HFFc6 (cell line): ENCODE data around the gene ZNF500. TPM values are rescaled to one million over a fixed set of nuclear protein-coding genes. Genes with fewer than 3 reads are reported as not detected.

Source experiments
- DNase-seq: peaks from one replicate; pipeline ENCODE4 v3.0.0-alpha.2; 2018
- H3K27ac Mint-ChIP-seq: 2 replicates; pipeline ENCODE4 v1.8.0; 2020; ENCODE audit warnings: mild to moderate bottlenecking, mixed read lengths
- H3K27me3 Mint-ChIP-seq: 2 replicates; pipeline ENCODE4 v1.8.0; 2021; ENCODE audit warnings: mild to moderate bottlenecking, moderate library complexity, mixed read lengths; ENCODE audit not compliant: insufficient read depth
- H3K36me3 Mint-ChIP-seq: 2 replicates; pipeline ENCODE4 v1.8.0; 2021; ENCODE audit warnings: low read depth, mixed read lengths
- H3K4me1 Mint-ChIP-seq: 2 replicates; pipeline ENCODE4 v1.8.0; 2020; ENCODE audit warnings: low read depth, mixed read lengths
- H3K4me3 Mint-ChIP-seq: 2 replicates; pipeline ENCODE4 v1.8.0; 2020; ENCODE audit warnings: mild to moderate bottlenecking, moderate library complexity, mixed read lengths
- H3K9me3 Mint-ChIP-seq: 2 replicates; pipeline ENCODE4 v1.8.0; 2020; ENCODE audit warnings: mild to moderate bottlenecking, mixed read lengths
- CTCF ChIP-seq: fragments of 200-600 bp; sonication (generic); IDR thresholded peaks from 2 replicates; pipeline ENCODE4 v1.5.0; 2021; ENCODE audit warnings: antibody characterized with exemption, mild to moderate bottlenecking
- total RNA-seq, 6 experiments: library from RNA; stranded (reverse); fragmentation: NEBNext Ultra II Directional; extraction: Animal tissue kit (Norgen Biotek cat#: 25700); gene quantifications; 2 replicates in 1 of 6; 3 replicates in 5 of 6; pipeline ENCODE4 v1.2.3, GENCODE V29; 2021

Gene ZNF500
- total RNA-seq, 6 experiments from 2014 or later: 8.9 to 13.4 (median 10.4) TPM

- no peak for TF ChIP-seq CTCF
- no peak for DNase-seq
- H3K27me3 Mint-ChIP-seq: no peaks in the 10 kb centered on the region; the same call in 1 of the 2 replicates
- no peak overlapping the region for H3K4me3 Mint-ChIP-seq
- no peaks in the 10 kb centered on the region for H3K4me1 Mint-ChIP-seq
- H3K27ac Mint-ChIP-seq: no peak overlapping the region
- no peaks in the 10 kb centered on the region for H3K9me3 Mint-ChIP-seq
- H3K36me3 Mint-ChIP-seq: peaks cover 8% of the 10 kb centered on the region
Measured at GRCh38 chr16:4700997-4701743, 65.8 kb downstream of the ZNF500 start.

- Mint-ChIP-seq H3K27ac (no peak overlapping the region), H3K27me3 (0 out of 2 replicates have a peak, but pooled peaks cover under 1% of the 10 kb centered on the region), H3K4me1 (peaks cover 1% of the 10 kb centered on the region), H3K4me3 (no peak overlapping the region), H3K9me3 (no peaks in the 10 kb centered on the region), H3K36me3 (peaks cover 8% of the 10 kb centered on the region)
- no peak for TF ChIP-seq CTCF
- no peak for DNase-seq
Measured at GRCh38 chr16:4700380-4700996, 66.5 kb downstream of the ZNF500 start.

- peaks cover 8% of the 10 kb centered on the region for H3K36me3 Mint-ChIP-seq
- H3K4me3 Mint-ChIP-seq: no peak overlapping the region
- peaks cover 9% of the 10 kb centered on the region for H3K4me1 Mint-ChIP-seq
- TF ChIP-seq CTCF: no peak
- no peak overlapping the region for H3K27ac Mint-ChIP-seq
- no peaks in the 10 kb centered on the region for H3K9me3 Mint-ChIP-seq
- peaks cover 5% of the 10 kb centered on the region; the same call in 1 of the 2 replicates for H3K27me3 Mint-ChIP-seq
- DNase-seq: no peak
Measured at GRCh38 chr16:4699046-4699556, 67.9 kb downstream of the ZNF500 start.

- no peak overlapping the region for H3K4me3 Mint-ChIP-seq
- H3K9me3 Mint-ChIP-seq: no peaks in the 10 kb centered on the region
- H3K36me3 Mint-ChIP-seq: peaks cover 8% of the 10 kb centered on the region
- TF ChIP-seq CTCF: no peak
- DNase-seq: no peak
- H3K27ac Mint-ChIP-seq: no peak overlapping the region
- H3K27me3 Mint-ChIP-seq: peaks cover 5% of the 10 kb centered on the region; the same call in 1 of the 2 replicates
- H3K4me1 Mint-ChIP-seq: peaks cover 9% of the 10 kb centered on the region
Measured at GRCh38 chr16:4698321-4699045, 68.5 kb downstream of the ZNF500 start.

Other genes starting within 250 kb of the ZNF500 start
- gene CDIP1, start 228.4 kb downstream of the ZNF500 start, total RNA-seq: 1 to 10 TPM; 5.0 to 8.3 (median 6.4) TPM
- not detected for gene C16orf96, start 210.8 kb downstream of the ZNF500 start, total RNA-seq
- gene UBALD1, start 152.3 kb downstream of the ZNF500 start, total RNA-seq: 10 to 100 TPM; 23.5 to 33.2 (median 27.9) TPM
- gene MGRN1, start 142.3 kb downstream of the ZNF500 start, total RNA-seq: 10 to 100 TPM; 65.8 to 81.6 (median 69.1) TPM
- gene NUDT16L1, start 73.6 kb downstream of the ZNF500 start, total RNA-seq: 10 to 100 TPM; 33.2 to 41.8 (median 34.3) TPM
- gene ANKS3, start 32.9 kb downstream of the ZNF500 start, total RNA-seq: 10 to 100 TPM; 16.7 to 23.1 (median 19.7) TPM
- gene DNAAF8, start 32.6 kb downstream of the ZNF500 start, total RNA-seq: 1 to 10 TPM; 1.1 to 2.8 (median 1.6) TPM
- not detected for gene SEPTIN12, start 21.2 kb upstream of the ZNF500 start, total RNA-seq
- gene SMIM22, start 28.2 kb upstream of the ZNF500 start, total RNA-seq: not detected
- gene ROGDI, start 35.5 kb upstream of the ZNF500 start, total RNA-seq: 10 to 100 TPM; 16.8 to 20.1 (median 18.5) TPM
- 10 to 100 TPM; 77.6 to 89.4 (median 81.8) TPM for gene GLYR1, start 80.1 kb upstream of the ZNF500 start, total RNA-seq
- gene UBN1, start 80.3 kb upstream of the ZNF500 start, total RNA-seq: 10 to 100 TPM; 21.3 to 24.8 (median 22.0) TPM
- under 1 TPM in 3 of 6 experiments, not detected in 3; 0.02 to 0.06 (median 0.05) TPM for gene PPL, start 170.0 kb upstream of the ZNF500 start, total RNA-seq
- gene SEC14L5, start 191.2 kb upstream of the ZNF500 start, total RNA-seq: not detected